AG09309 (cell line): ENCODE results near the gene SIGLEC14.
"Not testable (repeated sequence)": the region's sequence is repeated elsewhere in the genome, so short reads cannot be mapped to it uniquely, and the experiment has no call there.

Experiments used
- DNase-seq: peaks from one replicate; pipeline ENCODE4 v3.0.0-alpha.2; 2010; ENCODE audit warnings: low read depth
- H3K4me3 ChIP-seq: 2 replicates; pipeline ENCODE4 v1.5.1; 2011; ENCODE audit warnings: mild to moderate bottlenecking, low read depth, low read length, moderate library complexity; ENCODE audit not compliant: control insufficient read depth
- TF ChIP-seq, protein P1 (sequence below): IDR thresholded peaks from 2 replicates; pipeline ENCODE4 v1.5.1; 2011; ENCODE audit warnings: mild to moderate bottlenecking, low read depth, low read length, inconsistent platforms; ENCODE audit not compliant: insufficient read depth, control insufficient read depth; ENCODE audit errors: missing control alignments

The SIGLEC14 gene, protein sequence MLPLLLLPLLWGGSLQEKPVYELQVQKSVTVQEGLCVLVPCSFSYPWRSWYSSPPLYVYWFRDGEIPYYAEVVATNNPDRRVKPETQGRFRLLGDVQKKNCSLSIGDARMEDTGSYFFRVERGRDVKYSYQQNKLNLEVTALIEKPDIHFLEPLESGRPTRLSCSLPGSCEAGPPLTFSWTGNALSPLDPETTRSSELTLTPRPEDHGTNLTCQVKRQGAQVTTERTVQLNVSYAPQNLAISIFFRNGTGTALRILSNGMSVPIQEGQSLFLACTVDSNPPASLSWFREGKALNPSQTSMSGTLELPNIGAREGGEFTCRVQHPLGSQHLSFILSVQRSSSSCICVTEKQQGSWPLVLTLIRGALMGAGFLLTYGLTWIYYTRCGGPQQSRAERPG

GRCh38 chr19:51646730-51647129 is at the start of gene SIGLEC14:
Gene SIGLEC14, minus strand, starts transcription at chr19:51646825. Its CDS starts 66 bp downstream, at chr19:51646759.
- H3K4me3 ChIP-seq, DNase-seq: not testable (repeated sequence)

GRCh38 chr19:51695702-51696315 is 49.2 kb upstream of the SIGLEC14 start:
- TF ChIP-seq, protein P1, sequence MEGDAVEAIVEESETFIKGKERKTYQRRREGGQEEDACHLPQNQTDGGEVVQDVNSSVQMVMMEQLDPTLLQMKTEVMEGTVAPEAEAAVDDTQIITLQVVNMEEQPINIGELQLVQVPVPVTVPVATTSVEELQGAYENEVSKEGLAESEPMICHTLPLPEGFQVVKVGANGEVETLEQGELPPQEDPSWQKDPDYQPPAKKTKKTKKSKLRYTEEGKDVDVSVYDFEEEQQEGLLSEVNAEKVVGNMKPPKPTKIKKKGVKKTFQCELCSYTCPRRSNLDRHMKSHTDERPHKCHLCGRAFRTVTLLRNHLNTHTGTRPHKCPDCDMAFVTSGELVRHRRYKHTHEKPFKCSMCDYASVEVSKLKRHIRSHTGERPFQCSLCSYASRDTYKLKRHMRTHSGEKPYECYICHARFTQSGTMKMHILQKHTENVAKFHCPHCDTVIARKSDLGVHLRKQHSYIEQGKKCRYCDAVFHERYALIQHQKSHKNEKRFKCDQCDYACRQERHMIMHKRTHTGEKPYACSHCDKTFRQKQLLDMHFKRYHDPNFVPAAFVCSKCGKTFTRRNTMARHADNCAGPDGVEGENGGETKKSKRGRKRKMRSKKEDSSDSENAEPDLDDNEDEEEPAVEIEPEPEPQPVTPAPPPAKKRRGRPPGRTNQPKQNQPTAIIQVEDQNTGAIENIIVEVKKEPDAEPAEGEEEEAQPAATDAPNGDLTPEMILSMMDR, result no peak
- H3K4me3 ChIP-seq, result no peak overlapping the region
- DNase-seq, result no peak

- TF ChIP-seq, protein P1, result no peak
- no peak overlapping the region for H3K4me3 ChIP-seq
- no peak for DNase-seq
Measured at GRCh38 chr19:51695088-51695487, 48.5 kb upstream of the SIGLEC14 start.

DNA sequence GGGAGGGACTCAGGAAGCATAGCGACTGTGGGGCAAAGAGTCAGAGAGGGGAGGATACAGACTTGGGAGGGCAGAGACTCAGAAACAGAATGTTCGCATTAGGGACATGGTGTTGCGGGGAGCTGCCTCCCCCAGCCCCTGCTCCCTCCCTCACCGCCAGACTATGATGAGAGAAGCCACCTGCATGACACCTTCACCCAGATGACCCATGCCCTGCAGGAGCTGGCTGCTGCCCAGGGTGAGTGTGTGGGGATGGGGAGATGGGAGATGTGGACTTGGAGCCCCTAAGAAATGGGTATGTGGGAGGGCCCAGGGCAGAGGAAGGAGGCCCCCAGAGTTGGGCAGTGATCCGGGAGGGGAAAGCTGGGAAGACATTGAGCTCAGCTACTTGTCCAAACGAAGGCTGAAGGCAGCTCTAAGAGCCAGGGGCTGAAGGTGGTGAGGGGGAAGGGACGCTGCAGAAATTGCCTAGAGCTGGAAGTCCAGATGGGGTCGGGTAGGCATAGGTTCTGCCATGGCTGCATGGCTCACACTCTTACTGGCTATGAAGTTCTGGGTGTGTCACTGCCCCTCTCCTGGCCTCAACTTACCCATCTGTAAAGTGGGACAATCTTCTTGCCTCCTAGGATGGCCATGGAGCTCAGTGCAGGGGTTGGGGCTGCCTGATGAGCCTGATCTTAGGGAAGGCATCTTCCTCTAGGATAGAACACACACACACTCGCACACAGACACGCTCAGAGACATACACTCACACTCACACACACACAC is 47.9 kb upstream of the SIGLEC14 start:
- DNase-seq, result no peak
- no peak overlapping the region for H3K4me3 ChIP-seq
- TF ChIP-seq, protein P1, result no peak

GRCh38 chr19:51693819-51694218 is 47.2 kb upstream of the SIGLEC14 start:
- TF ChIP-seq, protein P1, result no peak
- no peak overlapping the region for H3K4me3 ChIP-seq
- no peak for DNase-seq

DNA sequence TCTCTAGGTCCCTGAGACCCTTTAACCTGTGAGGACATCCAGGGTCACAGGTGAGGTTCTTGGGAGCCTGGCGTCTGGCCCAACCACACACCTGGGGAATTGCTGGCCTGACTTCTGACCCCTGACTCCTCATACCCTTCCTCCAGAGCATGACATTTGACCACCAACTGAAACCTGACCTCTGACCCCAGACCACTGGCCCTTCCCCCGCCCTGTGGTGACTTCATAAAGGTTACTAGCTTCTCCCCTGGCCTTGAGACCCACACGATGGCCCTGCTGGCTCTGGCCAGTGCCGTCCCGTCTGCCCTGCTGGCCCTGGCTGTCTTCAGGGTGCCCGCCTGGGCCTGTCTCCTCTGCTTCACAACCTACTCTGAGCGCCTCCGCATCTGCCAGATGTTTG is 46.6 kb upstream of the SIGLEC14 start, which contains the start of gene SPACA6:
TSS of gene SPACA6 (plus strand) at position 71 of the 400 bp plus-strand sequence. CDS start at position 268, 197 bp downstream.
- no peak for DNase-seq
- peak within 1 kb of the TSS; percentile 92 for H3K4me3 ChIP-seq
- TF ChIP-seq, protein P1, result no peak
